ENCODE measurements around the gene TBL1XR1.
"Not testable (repeated sequence)": the region's sequence is repeated elsewhere in the genome, so short reads cannot be mapped to it uniquely, and the experiment has no call there.

TBL1XR1 gene

DNA sequence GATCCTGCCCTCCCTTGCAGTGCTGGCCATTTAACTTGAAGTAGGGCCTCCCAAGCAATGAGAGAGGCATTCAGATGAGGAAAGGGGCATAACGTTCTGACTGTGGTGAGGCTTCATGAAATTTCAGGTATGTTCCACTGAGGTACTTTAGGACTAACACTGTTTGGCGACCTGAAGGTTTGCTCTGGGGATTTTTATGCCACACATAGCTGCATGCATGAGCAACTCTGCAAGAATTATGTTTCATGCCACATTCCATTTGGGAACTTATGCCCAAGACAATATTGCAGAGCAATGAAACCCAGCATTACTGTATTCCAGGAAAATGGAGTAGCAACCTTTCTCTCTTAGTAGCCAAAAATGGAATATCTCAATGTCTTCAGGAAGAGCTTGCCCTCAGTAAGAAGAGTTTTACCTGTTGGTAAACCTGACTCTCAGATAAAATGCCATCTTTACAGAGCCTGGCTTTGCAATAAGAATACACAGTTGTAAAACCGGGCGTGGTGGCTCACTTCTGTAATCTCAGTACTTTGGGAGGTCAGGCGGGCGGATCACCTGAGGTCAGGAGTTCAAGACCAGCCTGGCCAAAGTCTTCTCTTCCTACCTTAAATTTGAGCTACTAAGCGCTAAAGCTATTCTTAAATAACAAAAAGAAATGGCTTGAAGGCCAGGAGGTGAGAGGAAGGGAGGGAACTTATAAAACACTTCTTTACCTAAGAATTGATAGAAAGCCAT, 16.7 kb upstream of the TBL1XR1 start:
- no peak for FAIRE-seq
- no peak for TF ChIP-seq POLR2A (IDR thresholded peaks at IDR 0.05; ENCODE audit: low read depth, low read length)
- DNase-seq (ENCODE audit: insufficient read length, low spot score): no peak

DNA sequence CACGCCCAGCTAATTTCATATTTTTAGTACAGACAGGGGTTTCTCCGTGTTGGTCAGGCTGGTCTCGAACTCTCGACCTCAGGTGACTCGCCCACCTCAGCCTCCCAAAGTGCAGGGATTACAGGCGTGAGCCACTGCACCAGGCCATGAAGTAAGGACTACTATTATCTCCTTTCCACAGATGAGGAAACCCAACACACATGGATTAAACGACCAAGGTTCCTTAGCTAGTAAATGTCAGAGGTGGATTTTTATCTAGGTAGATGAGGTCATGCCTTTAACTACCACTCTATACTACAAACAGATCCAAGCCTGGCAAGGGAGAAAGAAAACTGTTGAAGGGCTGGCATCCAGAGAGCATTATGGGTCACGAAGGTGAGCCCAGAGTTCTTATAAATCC, 15.5 kb upstream of the TBL1XR1 start:
- no peak for TF ChIP-seq POLR2A (IDR thresholded peaks at IDR 0.05; ENCODE audit: low read depth, low read length)
- FAIRE-seq (no peak), DNase-seq (ENCODE audit: insufficient read length, low spot score) (no peak)

- FAIRE-seq: no peak
- DNase-seq (ENCODE audit: insufficient read length, low spot score): no peak
- no peak for TF ChIP-seq POLR2A (IDR thresholded peaks at IDR 0.05; ENCODE audit: low read depth, low read length)
Observed at GRCh38 chr3:177212278-177212610, 15.0 kb upstream of the TBL1XR1 start.

- FAIRE-seq: no peak
- TF ChIP-seq POLR2A (IDR thresholded peaks at IDR 0.05; ENCODE audit: low read depth, low read length): no peak
- DNase-seq (ENCODE audit: insufficient read length, low spot score): no peak
Observed at GRCh38 chr3:177211503-177212277, 14.4 kb upstream of the TBL1XR1 start.

- FAIRE-seq (no peak), DNase-seq (ENCODE audit: insufficient read length, low spot score) (no peak)
Observed at GRCh38 chr3:177210744-177211502, 13.6 kb upstream of the TBL1XR1 start.

GRCh38 chr3:177209509-177209908, 12.2 kb upstream of the TBL1XR1 start:
- no peak for TF ChIP-seq POLR2A (IDR thresholded peaks at IDR 0.05; ENCODE audit: low read depth, low read length)

More at GRCh38 chr3:177210744-177211502, 13.6 kb upstream of the TBL1XR1 start:
- no peak for TF ChIP-seq POLR2A (IDR thresholded peaks at IDR 0.05; ENCODE audit: low read depth, low read length)

DNA sequence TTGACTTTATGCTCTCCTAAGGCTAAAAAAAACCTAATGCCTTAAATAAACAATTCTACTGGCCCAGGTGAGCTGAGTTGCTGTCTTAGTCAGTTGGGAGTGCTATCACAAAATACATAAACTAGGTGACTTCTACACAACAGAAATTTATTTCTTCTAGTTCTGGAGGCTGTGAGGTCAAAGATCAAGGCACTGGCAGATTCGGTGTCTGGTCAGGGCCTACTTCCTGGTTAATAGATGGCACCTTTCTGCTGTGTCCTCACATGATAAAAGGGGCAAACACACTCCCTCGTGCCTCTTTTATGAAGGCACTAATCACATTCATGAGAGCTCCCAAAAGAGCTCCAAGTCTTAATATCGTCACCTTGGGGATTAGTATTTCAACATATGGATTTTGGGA, 11.5 kb upstream of the TBL1XR1 start:
- no peak for FAIRE-seq
- no peak for DNase-seq (ENCODE audit: insufficient read length, low spot score)
- TF ChIP-seq POLR2A (IDR thresholded peaks at IDR 0.05; ENCODE audit: low read depth, low read length): no peak

More at GRCh38 chr3:177209509-177209908, 12.2 kb upstream of the TBL1XR1 start:
- DNase-seq (ENCODE audit: insufficient read length, low spot score) (no peak), FAIRE-seq (no peak)

GRCh38 chr3:177208223-177208622, 10.9 kb upstream of the TBL1XR1 start:
- TF ChIP-seq POLR2A (IDR thresholded peaks at IDR 0.05; ENCODE audit: low read depth, low read length): no peak
- DNase-seq (ENCODE audit: insufficient read length, low spot score) (no peak), FAIRE-seq (no peak)

DNA sequence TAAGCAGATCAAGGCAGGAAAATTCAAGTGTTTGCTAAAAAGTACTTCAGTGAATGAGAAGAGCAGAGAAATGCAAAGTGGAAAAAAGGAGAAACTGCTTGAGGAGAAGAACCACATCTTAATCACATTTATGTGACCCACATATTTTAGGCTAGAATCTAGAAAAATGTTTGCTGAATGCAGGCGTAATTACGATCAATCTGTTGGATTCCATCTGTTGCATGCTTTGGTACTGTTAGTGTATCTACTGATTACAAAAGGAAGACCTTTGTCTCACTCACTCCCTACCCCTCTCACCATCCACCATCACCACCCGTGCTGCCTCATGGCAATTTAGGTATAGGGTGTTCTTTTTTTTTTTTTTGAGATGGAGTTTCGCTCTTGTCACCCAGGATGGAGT, 9.7 kb upstream of the TBL1XR1 start:
- FAIRE-seq (no peak), DNase-seq (ENCODE audit: insufficient read length, low spot score) (no peak)
- TF ChIP-seq POLR2A (IDR thresholded peaks at IDR 0.05; ENCODE audit: low read depth, low read length): no peak

GRCh38 chr3:177203689-177204395, 6.6 kb upstream of the TBL1XR1 start:
- no peak for DNase-seq (ENCODE audit: insufficient read length, low spot score)
- no peak for FAIRE-seq
- no peak for TF ChIP-seq POLR2A (IDR thresholded peaks at IDR 0.05; ENCODE audit: low read depth, low read length)

GRCh38 chr3:177203016-177203415, 5.7 kb upstream of the TBL1XR1 start:
- not testable (repeated sequence) for DNase-seq (ENCODE audit: insufficient read length, low spot score); FAIRE-seq

DNA sequence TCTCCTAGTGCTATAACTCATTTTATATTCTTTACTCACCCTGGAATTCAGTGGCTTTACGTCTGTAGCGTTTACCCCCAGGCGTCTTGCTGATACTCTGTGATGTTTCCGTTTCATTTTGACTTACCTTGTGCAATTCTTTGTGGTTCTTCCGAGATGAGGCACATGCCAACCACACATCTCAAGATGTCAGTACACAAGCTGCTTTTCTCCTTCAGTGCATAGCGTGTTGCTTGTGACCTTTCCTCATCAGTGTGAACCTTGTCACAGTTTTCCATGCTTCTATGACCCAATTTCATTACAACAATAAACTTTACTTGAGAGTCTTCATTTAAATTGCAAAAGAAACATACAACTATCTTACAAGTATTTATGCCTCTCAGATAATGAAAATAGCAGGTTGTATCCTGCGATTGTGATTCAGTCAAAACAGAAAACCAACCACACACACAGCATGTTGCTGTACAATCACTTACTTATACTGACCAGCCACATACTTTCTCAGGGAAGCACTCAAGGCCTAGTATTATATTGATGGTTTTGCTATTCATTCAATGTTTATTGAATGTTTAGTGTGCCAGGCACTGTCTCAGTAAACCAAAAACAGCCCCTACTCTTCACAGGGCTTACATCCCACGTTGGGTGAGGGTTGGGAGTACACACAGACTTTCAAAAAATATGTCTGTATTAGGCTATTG, 4.6 kb upstream of the TBL1XR1 start:
- no peak for FAIRE-seq
- TF ChIP-seq POLR2A (IDR thresholded peaks at IDR 0.05; ENCODE audit: low read depth, low read length): no peak
- DNase-seq (ENCODE audit: insufficient read length, low spot score): no peak

GRCh38 chr3:177199206-177199760, 2.0 kb upstream of the TBL1XR1 start:
- no peak for TF ChIP-seq POLR2A (IDR thresholded peaks at IDR 0.05; ENCODE audit: low read depth, low read length)
- DNase-seq (ENCODE audit: insufficient read length, low spot score): no peak
- FAIRE-seq: no peak
